ENCODE data around the gene VPS26C.

The VPS26C gene

DNA sequence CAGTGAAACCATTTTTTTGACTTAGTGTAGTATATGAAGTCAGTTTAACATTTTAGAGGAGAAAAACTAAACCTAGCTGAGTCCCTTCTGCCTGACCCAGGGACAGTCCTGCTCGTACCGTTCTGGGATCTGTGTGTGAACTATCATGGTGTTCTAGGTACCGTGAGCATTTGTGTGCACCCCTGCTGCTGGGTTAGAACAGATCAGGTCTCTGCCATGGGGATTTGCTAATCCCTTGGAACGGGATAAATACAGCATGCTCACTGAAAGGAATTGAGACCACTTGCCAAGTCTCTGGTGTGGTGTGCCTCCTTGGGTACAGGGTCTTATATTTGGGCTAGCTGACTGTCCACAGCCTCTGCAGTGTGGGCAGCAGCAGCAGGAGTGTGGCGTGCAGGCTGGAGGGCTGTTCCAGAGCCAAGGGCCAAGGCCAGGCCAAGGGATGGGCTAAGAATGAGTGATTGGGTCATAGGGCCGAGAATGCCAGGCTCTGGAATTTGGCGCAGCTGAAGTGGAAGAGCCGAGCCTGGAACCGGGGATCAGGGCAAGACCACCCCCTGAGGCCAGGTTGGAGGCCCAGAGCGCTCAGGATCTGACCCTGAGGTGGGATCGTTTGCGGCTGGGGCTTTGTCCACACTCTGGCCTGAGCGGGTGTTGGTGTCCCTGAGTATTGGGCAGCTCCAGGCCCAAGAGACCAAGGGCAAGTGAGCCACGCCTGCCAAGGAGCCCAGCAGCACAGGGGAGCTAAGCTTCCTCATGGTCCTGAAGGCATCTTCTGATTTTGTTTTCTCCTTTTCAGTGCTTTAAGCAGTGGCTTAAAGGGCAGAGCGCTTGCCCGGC, 66.3 kb downstream of the VPS26C start:
- TF ChIP-seq, protein P1, sequence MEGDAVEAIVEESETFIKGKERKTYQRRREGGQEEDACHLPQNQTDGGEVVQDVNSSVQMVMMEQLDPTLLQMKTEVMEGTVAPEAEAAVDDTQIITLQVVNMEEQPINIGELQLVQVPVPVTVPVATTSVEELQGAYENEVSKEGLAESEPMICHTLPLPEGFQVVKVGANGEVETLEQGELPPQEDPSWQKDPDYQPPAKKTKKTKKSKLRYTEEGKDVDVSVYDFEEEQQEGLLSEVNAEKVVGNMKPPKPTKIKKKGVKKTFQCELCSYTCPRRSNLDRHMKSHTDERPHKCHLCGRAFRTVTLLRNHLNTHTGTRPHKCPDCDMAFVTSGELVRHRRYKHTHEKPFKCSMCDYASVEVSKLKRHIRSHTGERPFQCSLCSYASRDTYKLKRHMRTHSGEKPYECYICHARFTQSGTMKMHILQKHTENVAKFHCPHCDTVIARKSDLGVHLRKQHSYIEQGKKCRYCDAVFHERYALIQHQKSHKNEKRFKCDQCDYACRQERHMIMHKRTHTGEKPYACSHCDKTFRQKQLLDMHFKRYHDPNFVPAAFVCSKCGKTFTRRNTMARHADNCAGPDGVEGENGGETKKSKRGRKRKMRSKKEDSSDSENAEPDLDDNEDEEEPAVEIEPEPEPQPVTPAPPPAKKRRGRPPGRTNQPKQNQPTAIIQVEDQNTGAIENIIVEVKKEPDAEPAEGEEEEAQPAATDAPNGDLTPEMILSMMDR (IDR thresholded peaks at IDR 0.05): no peak

DNA sequence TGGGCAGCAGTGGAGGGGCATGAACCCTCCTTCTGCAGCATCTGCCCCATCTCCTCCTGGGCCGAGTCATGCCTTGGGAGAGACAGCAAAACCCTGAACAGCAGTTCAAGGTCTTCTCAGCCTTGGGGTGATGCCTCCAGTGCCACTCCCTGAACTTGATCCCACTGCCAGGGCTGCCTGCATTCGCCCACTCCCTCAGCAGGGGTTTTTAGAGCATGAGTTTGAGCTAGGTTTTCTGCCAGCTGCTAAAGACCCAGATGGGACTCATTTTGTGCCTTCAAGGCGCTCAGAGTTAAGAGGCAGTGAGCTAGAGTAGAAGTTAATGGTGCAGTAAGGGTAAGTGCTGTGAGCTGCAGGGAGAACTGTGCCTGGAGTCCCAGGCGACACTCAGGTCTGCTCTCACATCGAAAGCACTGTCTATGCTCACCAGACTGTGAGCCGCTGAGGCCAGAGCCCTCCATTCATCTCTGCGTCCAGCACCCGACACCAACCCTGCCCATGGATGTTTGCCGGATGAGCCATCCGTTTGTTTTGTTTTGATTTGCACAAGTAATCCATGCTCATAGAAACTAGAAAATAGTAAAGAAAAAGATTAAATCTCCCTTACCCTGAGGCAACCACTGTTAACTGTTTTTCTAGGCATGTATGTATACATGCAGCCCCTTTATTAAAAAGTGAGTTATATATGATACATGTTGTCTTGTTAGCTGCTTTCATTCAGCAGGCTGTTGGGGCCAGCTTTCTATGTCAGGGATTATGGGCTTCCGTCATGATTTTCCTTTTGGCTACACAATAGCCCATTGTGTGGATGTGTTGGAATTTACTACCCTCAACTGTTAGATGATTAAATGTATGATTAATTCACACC, 67.8 kb downstream of the VPS26C start:
- TF ChIP-seq, protein P1 (IDR thresholded peaks at IDR 0.05): no peak

DNA sequence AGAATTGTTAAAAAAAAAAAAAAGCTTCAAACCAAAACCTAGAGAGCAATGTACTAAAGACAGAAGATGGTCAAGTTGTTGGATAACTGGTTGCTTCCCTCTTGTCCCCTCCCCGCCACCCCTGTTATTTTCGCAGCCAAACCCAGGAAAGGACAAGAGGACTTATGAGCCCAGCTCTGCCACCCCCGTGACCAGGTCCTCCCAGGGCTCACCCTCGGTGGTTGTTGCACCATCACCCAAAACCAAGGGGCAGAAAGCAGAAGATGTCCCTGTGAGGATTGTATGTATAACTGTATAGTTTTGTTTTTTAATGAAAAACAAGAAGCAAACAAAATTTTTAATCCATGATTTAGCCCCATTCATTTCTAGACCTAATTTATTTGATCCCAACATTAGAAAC, 69.4 kb downstream of the VPS26C start:
- TF ChIP-seq, protein P1 (IDR thresholded peaks at IDR 0.05): no peak

DNA sequence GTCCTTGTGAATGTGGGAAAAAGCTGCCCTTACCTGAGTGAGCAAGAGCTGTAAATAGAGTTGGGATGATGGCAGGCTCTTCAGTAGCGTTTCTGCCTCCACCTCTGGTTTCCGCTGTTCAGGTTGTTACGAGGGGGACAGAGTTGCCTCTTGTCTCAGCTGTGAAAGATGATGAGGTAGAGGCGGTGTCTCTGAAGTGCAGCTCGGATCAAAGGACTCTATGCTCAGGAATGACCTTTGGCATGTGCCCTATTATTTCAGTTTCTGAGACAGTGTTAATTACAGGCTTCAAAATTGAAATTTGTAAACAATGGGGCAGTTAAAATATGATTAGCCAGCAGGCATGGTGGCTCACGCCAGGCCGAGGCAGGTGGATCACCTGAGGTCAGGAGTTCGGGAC, 70.3 kb downstream of the VPS26C start:
- TF ChIP-seq, protein P1 (IDR thresholded peaks at IDR 0.05): no peak

DNA sequence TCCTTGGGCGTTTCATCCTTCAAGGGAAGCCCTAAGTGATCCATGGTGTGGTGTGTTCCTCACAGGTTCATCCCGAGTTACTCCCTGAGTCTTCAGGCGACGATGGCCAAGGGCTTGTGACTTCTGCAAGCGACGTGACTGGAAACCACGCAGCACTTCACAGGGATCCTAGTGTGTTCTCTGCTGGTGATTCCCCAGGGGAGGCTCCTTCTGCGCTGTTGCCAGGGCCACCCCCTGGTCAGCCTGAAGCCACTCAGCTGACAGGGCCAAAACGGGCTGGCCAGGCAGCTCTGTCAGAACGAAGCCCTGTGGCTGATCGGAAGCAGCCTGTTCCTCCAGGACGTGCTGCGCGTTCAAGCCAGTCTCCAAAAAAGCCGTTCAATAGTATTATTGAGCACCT, 71.5 kb downstream of the VPS26C start:
- TF ChIP-seq, protein P1 (IDR thresholded peaks at IDR 0.05): no peak

DNA sequence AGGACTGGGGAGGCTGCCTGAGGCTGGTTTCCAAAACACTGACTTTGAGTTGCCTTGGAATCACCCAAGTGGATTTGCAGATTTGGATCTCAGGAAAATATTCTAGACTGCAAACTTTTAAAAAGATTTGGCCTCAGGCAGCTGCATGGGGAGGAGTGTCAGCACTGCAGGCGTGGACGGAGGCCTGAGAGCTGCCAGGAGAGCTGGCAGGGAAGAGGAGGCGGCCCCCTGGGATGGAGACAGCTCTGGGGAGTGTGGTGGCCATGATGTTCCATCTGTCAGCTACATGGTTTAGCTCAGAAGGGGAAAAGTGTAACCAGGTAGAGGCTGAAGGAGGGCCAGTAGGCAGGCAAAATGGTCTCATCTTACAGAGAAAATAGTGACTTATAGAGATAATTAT, 72.1 kb downstream of the VPS26C start:
- TF ChIP-seq, protein P1 (IDR thresholded peaks at IDR 0.05): no peak

DNA sequence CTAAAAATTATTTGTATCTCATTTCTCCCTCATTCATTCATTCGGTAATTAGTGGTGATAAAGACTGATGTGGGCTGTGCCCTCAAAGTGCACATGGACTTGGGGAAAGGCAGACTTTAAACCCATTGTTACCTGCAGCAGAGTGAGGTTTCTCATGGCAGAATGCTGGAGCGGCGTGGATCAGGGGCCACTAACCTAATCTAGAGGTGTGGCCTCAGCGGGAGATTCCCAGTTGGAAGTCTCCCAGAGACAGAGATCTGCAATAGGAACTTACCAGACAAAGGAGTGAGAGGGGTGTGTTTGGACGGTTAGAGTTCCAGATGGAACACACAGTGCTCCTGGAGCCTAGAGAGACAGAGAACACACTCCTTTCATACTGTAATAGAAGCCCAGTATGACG, 73.5 kb downstream of the VPS26C start:
- TF ChIP-seq, protein P1 (IDR thresholded peaks at IDR 0.05): no peak

Measured in LNCAP (cell line).